KBM-7 (cell line): ENCODE measurements around the gene GALNTL6.

Source experiments
- DNase-seq: peaks from one replicate; pipeline ENCODE4 v3.0.0-alpha.2; 2015
- in situ Hi-C: fragments of 300-500 bp; cut with MboI; formaldehyde crosslinking; loops from 2 replicates; pipeline ENCODE4 v1.14.3; 2020; ENCODE audit warnings: low sequenced_read_pairs, low pct_unique_long_range_greater_than_20kb, mixed read lengths

GALNTL6 gene

DNA sequence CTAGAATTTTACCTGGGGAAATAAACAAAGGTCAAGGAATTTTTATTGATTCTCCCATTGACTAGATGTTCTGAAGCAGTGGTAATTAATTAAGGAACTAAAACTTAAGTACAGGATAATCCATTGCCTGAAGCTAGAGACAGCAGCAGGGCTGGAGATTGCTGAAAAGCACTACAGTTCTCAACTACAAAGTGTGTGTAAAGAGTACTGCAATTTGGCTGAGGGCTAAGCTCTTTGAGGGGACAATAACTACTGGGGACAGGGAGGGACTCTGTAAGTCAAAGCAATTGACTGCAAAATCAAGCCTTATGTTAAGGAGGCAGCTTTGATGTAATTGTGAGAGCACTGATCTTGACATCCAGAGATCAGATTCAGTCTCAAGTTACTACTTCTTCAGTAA is 260.4 kb downstream of the GALNTL6 start:
- in situ Hi-C loops: no loop called here
- DNase-seq: no peak

DNA sequence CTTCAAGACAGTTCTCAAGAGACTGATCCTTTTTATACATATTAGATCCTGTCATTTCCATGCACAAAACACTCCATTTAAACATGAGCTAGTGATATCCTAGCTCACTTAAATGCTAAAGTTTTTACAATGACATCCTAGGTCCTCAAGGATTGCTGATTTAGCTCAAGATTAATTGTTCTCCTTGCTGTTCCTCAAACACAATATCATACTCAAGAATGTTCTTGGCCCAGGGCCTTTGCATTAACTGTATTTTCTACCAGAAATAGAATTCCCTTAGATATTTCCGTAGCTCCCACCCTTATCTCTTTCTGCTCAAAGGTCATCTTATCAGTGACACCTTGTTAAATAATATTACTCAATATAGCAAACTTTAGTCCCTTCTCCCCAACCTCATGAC is 270.1 kb downstream of the GALNTL6 start:
- no peak for DNase-seq

DNA sequence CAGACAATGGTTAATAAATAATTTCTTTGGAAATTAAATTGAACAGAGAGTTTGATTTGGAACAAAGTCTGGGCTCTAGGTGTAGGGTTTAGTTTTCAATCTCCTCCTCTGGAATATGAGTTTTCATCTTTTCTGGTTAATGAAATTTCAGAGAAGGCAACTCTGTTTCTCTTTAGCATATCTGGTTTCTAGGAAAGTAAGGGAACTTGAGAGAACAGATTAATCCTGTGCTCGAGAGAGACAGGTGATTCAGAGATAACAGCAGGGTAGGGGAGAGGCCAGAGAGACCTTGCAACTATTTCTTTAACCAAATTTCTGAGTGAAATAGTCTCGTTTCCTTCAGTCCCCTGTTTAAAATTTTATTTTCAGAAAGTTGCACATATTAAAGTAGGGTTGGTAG is 275.4 kb downstream of the GALNTL6 start:
- no peak for DNase-seq
- in situ Hi-C loops: no loop called here

More for the DNA sequence above, 270.1 kb downstream of the GALNTL6 start:
- in situ Hi-C loops: no loop called here

DNA sequence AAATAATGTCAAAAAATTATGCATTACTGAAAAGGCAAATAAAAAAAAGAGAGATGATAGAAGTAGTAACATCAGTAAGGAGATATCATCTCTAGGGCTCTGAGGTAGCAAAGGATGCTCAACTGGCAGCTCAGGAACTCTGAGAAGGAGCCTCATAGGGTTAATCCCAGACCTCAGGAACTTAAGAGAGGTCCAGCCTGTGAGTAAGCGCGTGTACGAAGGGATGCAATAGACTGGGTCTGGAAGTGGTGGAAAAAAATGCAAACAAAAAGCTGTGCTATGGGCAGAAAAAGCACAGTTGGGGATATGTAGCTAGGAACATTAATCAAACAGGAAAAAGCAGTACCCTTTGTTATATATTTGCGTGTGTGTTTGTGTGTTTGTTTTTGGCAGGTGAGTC is 282.0 kb downstream of the GALNTL6 start:
- DNase-seq: no peak
- in situ Hi-C loops: no loop called here

DNA sequence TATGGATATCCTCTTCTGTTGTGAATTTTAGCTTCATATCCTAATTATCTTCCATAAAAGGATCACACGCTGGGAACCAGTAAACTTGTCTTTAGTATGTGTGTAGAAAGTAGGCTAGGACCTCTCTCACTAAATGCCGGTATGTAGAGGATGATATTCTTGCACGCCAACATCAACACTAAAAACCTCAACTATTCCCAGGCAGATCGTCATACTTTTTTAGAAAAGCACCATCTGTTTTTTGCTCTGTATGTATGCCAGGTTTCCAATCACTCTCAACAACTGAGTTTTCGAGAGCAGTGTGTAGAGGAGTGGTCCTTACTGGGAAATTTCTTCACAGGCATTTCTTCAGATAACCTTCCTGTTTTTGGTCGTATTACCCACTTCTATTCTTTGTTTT is 283.6 kb downstream of the GALNTL6 start:
- DNase-seq: no peak
- in situ Hi-C loops: no loop called here

DNA sequence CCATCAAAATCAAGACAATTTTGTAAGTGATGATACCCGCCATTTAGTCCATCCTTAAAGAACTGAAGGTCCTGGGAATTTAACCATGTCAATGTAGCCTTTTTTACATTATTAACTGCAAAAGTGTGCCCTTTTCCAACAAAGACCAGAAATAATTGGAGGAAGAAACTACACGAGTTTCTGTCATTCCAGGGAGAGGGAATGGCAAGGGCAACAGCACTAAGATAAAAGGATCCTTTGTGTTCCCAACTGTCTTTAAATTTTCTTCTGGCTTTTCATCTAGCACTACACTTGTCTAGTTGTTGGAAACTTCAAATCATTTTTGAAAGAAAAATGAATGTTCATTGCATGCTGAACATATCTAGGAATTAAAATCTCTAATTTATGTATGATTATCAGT is 286.2 kb downstream of the GALNTL6 start:
- DNase-seq: no peak
- in situ Hi-C loops: no loop called here

DNA sequence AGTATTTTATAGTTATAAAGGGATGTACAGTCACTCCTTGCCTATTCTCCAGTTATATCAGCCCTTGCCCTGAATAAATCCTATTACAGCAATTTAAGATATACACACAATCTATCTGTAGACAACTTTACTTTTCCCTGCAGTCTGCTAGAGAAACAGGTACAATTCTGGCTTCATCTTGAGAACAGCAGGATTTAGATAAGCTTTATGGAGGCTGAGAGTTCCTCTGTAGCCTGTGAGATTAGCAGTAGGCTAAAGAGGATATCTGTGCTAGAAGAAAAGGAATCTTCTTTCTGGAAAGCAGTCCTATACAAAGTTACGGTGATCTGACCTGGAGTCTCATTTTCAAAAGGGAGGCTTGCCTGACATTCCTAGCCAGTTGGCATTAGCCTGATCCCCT is 290.3 kb downstream of the GALNTL6 start:
- in situ Hi-C loops: no loop called here
- DNase-seq: no peak

DNA sequence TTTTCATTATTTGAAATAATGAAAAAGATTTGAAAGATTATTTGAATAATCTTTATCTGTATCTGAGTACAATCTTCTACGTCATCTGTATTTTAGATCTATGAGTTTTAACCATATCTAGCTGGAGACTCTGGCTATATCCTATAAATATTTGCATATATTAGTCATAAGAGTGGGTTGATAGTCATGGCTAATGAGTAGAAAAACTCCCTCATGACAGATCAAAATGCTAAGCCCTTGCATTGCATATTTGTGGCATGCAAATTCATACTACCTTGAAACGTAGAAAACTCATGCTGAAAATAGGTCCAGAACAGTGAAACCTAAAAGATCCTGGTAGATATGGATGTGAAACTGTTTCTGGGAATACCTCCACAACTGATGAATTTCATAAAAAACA is 291.3 kb downstream of the GALNTL6 start:
- in situ Hi-C loops: no loop called here
- DNase-seq: no peak

DNA sequence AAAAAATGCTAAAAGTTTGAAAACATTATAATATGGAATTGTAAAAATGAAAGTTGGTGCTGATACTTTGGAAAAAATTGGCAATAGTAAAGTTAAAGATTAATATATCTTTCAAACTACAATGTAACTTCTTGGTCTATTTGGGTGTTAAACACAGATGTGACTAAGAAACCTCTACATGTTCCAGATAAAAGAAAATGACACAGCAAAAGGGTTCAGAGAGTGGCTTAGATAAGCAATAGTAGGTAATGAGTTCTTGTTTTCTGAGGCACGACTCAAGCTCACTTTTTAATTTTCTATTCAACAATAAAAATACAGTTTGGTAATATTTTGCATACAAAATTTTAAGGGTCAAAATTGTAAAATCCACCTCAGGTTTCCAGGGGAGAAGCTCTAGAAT is 292.7 kb downstream of the GALNTL6 start:
- in situ Hi-C loops: no loop called here
- DNase-seq: no peak

DNA sequence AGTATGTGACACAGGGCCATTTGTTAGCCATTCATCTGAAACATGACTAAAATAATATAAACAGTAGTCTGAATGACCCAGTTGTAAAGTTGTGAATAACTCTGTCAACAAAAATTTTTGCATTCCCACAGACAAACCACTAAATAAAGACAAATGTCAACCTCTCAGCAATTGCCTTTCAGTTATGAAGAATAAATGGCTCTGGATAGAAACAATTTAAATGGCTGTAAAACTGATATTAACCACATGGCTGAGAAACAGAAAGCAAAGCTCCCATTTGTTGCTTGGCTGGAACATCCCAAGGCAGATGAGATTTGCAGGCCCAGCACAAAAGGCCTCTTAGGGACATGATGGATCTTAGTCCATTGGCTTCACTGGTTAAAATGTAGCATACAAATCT is 296.3 kb downstream of the GALNTL6 start:
- in situ Hi-C loops: no loop called here
- no peak for DNase-seq

DNA sequence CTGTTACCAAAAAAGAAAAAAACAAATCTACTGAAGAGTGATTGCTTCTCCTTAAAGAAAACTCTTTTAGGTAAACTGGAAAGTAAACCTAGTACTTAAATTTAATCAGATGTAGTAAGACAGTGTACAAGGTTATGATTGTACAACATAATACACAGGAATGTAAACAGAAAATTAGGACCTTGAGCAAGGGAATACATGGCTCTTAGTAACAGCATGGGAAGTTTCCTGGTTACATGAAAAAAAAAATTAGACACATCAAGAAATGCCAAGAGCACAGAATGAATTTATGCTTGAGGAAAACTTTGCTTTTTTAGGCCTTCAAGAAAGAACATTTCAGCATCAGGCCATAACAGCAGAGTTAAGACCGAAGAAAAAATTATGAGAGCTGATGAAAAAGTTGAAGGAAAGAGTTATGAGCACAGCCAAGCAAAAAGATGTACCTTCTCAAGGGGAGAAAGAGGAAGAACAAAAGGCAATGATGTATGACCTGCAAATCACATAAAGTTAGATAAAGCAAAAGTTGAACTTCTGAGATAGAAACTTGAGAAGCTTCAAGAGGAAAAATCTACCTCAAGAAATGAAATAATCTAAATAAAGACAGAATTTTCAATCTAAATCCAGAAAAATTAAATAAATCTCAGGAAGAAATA is 311.6 kb downstream of the GALNTL6 start:
- in situ Hi-C loops: no loop called here
- DNase-seq: peak; percentile 28

DNA sequence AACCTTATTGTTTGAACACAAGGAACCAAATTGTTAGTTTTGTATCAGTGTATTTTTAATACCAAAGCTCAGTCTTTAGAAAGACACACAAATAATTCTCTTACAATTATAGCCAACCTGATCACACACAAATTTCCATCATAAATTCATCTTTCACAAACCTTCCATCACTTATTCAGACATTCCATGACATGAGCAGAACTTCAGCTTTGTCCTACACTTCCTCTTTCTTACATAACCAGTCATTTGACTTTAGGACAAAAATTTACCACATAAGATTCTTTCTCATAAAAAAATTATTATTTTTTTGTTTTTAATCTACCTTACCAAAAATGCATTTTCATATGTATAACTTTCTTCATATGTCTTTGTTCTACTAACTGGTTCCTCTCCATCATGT is 312.2 kb downstream of the GALNTL6 start:
- in situ Hi-C loops: no loop called here

DNA sequence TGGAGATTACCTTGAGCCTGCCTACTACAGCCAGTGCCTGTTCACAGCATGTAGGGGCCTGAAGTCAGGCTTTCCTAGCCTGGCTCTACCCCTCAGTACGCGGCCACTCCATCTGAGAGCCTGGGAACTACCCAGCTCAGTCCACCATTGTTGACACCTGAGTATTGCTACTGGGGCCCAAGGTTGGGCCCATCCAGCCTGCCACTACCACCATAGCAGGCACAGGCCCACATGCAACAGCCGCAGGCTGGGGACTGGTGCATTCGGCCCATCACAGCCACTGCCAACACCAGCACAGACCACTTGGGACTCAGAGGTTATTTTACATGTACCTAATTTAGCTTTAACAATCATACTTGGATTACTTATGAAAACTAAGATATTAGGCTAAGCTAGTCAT is 314.0 kb downstream of the GALNTL6 start:
- no peak for DNase-seq
- in situ Hi-C loops: no loop called here

More for the DNA sequence above, 312.2 kb downstream of the GALNTL6 start:
- DNase-seq: peak; percentile 46

DNA sequence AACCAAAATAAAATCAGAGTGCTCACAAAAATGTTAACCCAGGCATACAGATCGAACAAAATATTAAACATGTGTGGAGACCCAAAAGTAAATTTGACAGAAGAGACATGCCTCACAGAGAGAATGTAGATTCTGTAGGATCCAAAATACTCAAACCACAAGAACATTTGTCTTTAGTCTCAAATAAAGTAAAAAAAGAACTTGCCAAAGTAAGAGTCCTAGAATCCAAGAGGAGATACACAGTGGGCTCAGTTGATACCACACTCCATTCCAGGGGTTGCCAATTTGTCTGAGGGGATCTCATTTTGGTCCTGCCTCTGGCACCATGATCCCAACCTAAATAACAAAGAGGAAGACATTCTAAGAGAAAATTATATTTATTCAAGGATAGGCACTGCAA is 316.4 kb downstream of the GALNTL6 start:
- no peak for DNase-seq
- in situ Hi-C loops: no loop called here

DNA sequence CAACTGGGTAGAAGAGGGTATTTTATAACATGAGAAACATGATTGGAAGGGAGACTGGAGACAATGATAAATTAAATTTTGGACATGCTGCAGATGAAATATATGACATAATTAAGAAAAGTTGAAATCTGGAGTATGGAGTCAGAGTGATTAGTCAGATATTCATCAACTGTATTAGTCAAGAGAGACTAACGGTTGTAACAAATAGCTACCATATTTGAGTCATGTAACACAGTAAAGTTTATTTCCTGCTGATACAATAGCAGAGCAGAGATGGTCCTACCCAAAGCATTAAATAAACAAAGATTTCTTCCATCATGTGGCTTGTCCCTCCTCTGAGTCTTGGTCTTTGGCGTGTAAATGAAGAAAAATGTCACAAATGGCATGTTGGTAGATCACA is 321.3 kb downstream of the GALNTL6 start:
- in situ Hi-C loops: no loop called here
- DNase-seq: no peak

DNA sequence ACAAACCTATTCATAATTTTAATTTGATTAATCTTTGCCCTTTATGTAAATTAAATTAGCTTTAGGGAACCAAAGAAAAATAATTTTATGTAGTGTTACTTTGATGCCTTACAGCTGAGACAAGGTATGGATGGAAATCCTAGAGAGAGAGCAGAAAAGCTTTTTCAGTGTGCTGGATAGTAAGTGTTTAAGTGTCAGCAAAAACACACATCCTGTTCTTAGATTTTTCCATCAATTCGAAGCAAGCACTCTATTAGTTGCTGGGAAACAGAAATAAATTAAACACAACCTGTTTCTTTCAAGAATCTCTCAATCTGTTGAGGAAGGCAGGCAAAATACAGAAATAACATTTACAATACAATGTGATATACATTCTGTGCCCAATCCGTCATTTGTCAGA is 327.8 kb downstream of the GALNTL6 start:
- no peak for DNase-seq
- in situ Hi-C loops: no loop called here

DNA sequence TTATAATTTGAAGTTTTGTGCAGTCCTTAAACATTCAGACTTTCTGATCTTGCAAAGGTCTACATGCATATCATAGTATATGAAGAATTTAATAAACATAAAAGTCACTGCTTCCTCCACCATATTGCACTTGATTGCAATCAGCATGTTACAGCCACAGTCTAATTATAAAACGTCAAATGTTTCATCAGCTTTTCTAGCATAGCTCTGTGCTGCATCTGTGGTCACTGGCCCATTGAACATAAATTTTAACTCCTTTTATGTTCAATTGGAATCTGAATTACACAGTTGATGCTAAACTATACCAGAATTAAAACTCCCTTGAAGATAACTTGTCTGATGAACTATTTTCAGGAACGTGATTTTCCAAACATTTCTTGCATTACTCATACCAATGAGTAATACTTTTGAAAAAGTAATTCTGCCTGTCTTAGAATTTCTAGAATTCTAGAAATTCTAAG is 329.1 kb downstream of the GALNTL6 start:
- in situ Hi-C loops: no loop called here
- no peak for DNase-seq

DNA sequence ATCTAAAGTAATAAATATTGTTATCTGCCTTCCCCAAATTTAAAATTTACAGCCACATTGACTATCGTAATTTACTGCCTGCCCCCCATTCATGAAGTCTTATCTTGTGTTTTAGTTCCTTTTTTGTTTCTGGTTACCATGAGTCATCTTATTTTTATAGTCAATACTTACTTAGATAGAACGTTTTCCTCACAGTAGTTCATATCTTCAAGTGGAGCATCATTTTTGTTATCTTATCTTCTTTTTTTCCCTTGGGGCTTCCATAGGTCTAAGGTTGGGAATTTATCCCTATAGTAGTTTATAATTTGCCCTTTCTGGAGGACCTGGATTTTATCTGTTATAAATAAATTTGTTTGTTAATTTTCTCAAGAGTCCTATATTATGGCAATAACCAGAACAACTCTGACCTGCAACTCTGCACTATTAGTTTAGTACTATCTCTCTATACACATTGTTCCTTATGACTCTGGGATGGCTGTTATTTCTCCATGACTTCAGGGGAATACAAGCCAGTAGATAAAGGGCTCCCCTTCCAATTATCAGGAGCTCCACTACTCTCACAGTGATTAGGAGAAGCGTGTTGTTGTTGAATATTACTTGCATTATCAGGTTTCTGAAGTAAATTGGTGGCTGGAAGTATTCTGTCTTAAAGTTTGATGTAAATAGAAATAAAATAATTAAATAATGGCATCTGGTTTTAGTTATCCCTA is 330.6 kb downstream of the GALNTL6 start:
- in situ Hi-C loops: no loop called here
- peak; percentile 25 for DNase-seq

DNA sequence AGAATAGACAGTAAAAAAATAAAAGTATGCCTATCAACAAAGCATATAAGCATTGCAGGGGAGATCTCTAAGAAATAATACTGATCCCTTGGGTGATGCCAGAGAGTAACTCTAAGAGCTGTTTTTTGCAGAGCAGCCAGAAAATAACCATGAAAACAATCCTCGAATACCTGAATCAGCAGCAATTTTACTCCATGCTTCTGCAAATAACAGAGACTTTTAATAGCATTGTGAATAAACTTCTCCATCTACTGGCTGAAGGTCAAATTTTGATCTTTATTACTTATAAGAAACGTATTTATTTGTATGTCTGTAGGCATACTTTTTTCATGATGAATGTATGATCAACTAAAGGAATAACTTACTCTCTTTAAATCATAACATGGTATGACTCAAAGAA is 334.5 kb downstream of the GALNTL6 start:
- in situ Hi-C loops: no loop called here
- no peak for DNase-seq

DNA sequence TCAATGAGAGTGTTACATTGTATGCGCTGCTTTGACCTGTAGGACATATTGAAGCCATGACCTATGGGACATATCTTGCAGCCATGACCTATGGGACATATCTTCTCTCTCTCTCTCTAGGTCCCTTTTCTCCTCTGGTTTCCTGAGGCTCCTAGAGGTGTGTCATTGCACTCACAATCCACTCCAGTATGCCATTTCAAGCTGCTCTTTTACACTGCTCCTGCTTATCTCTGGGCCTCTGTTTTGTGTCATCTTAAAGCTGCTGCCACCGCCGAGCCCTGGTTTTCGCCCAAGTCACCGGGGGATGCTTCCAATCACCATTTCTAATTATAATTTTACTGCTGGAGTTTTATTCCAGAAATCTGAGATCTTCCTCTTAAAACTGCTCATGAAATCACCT is 336.1 kb downstream of the GALNTL6 start:
- in situ Hi-C loops: no loop called here
- DNase-seq: no peak

DNA sequence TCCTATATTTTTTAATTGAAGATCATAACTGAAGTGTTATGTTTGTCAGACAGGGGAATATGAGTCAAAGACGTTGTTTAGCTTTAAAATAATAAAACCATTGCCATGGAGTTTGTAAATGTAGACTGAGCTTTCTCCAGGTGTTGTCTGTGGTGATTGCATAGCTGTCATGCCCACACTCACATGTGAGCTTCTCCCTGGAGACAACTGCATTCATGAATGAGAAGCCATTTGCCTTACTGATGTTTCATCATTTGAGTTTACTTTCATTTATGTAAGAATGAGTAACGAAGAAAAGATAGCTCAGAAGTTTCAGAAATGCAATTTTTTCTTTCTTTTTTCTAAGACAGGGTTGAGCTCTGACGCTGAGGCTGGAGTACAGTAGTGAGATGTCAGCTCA is 339.1 kb downstream of the GALNTL6 start:
- in situ Hi-C loops: no loop called here
- DNase-seq: no peak
